NB4 (cell line): ENCODE results near the gene SSR1.
"Not testable (repeated sequence)": the region's sequence is repeated elsewhere in the genome, so short reads cannot be mapped to it uniquely, and the experiment has no call there.

Experiments
- DNase-seq: peaks from one replicate; pipeline ENCODE4 v3.0.0; 2010; ENCODE audit warnings: low read depth
- H3K4me3 ChIP-seq: one replicate; pipeline ENCODE4 v1.5.1; 2011; ENCODE audit warnings: mild to moderate bottlenecking, low read depth, low read length, moderate library complexity
- CTCF ChIP-seq: IDR thresholded peaks from one replicate; pipeline ENCODE4 v1.5.1; 2012; ENCODE audit warnings: low read depth, low read length
- MAX ChIP-seq: IDR thresholded peaks from 2 replicates; pipeline ENCODE4 v1.6.1; 2011; ENCODE audit warnings: low read depth, low read length
- MYC ChIP-seq: IDR thresholded peaks from 2 replicates; pipeline ENCODE4 v1.6.1; 2011; ENCODE audit warnings: low read depth, low read length
- POLR2A ChIP-seq: IDR thresholded peaks from 2 replicates; pipeline ENCODE4 v1.6.1; 2011; ENCODE audit warnings: mild to moderate bottlenecking; ENCODE audit not compliant: insufficient read length; ENCODE audit errors: extremely low read depth

Gene SSR1

DNA sequence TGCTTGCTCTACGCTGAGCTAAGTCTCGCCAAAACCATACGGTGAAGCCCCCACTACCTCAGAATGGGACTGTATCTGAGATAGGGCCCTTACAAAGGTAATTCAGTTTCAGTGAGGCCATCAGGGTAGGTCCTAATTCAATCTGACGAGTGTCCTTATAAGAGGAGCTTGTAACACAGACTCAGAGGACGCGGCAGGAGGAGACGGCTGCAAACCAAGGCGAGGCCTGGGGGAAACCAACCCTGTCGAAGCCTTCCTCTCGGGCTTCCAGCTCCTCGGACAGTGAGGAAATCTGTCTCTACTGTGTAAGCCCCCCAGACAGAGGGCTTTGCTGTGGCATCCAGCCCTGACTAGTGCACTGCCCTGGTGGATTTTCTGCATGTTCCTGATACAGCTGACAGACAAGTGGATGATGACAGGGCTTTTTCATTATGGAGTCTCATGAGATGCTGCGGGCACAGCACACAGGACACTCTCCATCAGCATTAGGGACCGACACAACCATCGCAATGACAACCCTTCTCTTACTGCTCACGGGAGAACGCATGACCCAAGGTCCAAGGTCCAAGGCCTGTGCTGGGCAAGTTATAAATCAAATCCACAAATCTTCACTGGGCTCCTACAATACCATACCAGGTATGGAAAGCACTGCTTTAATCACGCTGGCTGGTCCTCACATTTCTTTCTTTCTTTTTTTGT lies 48.2 kb downstream of the SSR1 start:
- DNase-seq: no peak

GRCh38 chr6:7264041-7264440 lies 49.0 kb downstream of the SSR1 start:
- DNase-seq: no peak
- H3K4me3 ChIP-seq: no peak overlapping the region
- TF ChIP-seq MYC: no peak
- no peak for TF ChIP-seq MAX
- TF ChIP-seq CTCF: no peak
- TF ChIP-seq POLR2A: no peak

More for the DNA sequence above, 48.2 kb downstream of the SSR1 start:
- TF ChIP-seq MYC (no peak), CTCF (no peak), MAX (no peak), POLR2A (no peak)
- no peak overlapping the region for H3K4me3 ChIP-seq

GRCh38 chr6:7263519-7263805 lies 49.5 kb downstream of the SSR1 start:
- not testable (repeated sequence) for DNase-seq, H3K4me3 ChIP-seq

DNA sequence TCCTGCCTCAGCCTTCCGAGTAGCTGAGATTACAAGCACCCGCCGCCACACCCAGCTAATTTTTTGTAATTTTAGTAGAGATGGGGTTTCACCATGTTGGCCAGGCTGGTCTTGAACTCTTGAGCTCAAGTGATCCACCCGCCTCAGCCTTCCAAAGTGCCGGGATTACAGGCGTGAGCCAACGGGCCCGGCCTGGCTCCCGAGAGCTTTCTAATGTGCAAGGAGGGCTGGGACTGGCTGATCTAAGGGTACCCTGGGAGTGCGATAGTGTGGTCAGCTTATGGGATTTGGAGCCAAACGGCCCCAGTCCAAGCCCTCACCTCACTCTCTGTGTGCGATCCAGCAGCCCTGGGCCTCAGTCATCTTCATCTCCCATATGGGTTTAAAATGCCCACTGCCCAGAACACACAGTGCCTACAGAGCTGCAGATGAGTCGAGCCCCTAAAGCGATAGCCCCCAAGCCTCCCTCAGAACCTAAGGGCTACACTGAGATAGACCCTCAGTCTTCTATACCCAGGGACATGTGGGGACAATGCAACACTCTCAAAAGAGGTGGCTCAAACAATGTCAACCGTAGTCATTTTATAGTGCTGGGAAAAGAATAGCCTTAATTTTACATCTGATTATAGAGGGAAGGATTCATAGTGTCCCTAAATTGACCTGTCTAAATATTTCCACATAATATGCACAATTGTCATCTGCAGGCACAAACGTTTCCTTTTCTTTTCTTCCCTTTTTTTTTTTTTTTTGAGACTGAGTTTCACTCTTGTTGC lies 50.1 kb downstream of the SSR1 start:
- TF ChIP-seq MAX (no peak), POLR2A (no peak), MYC (no peak), CTCF (no peak)
- H3K4me3 ChIP-seq: no peak overlapping the region
- no peak for DNase-seq

- TF ChIP-seq CTCF (no peak), MYC (no peak), POLR2A (no peak), MAX (no peak)
- DNase-seq: no peak
- no peak overlapping the region for H3K4me3 ChIP-seq
These were observed 51.0 kb downstream of the SSR1 start for GRCh38 chr6:7261852-7262461.
